Panc1 (cell line): ENCODE results near the gene CCDC85C. TPM values are rescaled to one million over a fixed set of nuclear protein-coding genes. Genes with fewer than 3 reads are reported as not detected.

ENCODE experiments used
- ATAC-seq: fragments of 200-7000 bp; cut with Tn5 transposase; 2 replicates; pipeline ENCODE4 v1.9.1; 2020; ENCODE audit warnings: mild to moderate bottlenecking, moderate library complexity
- BruUV-seq: library from RNA; stranded (reverse); fragments of 400-500 nt; replicated peaks from 2 replicates; lab custom pipeline; 2021; lab: Mats Ljungman, UMichigan
- CTCF ChIA-PET: fragments of 300-600 bp; sonication (Branson Sonifier 250); formaldehyde crosslinking; loops from one replicate; lab custom pipeline; 2022; ENCODE audit warnings: antibody characterized with exemption; lab: Charles Lee
- POLR2A ChIA-PET: fragments of 300-600 bp; sonication (Branson Sonifier 250); formaldehyde crosslinking; loops from one replicate; lab custom pipeline; 2022; ENCODE audit warnings: antibody characterized with exemption; lab: Charles Lee
- DNase-seq: peaks from one replicate; pipeline ENCODE4 v3.0.0-alpha.2; 2010; ENCODE audit warnings: low read depth, low spot score
- H3K27ac ChIP-seq: 2 replicates; pipeline ENCODE4 v1.5.1; 2011; ENCODE audit warnings: mild to moderate bottlenecking, low read length, inconsistent platforms
- H3K27me3 ChIP-seq: fragments of 200-500 bp; sonication (Bioruptor generic); 2 replicates; pipeline ENCODE4 v1.6.0; 2014; ENCODE audit warnings: low read length, inconsistent platforms; ENCODE audit not compliant: control insufficient read depth, insufficient read depth
- H3K36me3 ChIP-seq: fragments of 200-500 bp; sonication (Bioruptor generic); 2 replicates; pipeline ENCODE4 v1.5.1; 2014; ENCODE audit warnings: inconsistent platforms, mild to moderate bottlenecking, low read length, moderate library complexity; ENCODE audit not compliant: control insufficient read depth, insufficient read depth
- H3K4me1 ChIP-seq: 2 replicates; pipeline ENCODE4 v1.5.1; 2011; ENCODE audit warnings: inconsistent platforms, mild to moderate bottlenecking, low read length, moderate library complexity; ENCODE audit not compliant: control insufficient read depth, insufficient read depth
- H3K4me3 ChIP-seq, 2 experiments: 2 replicates each; pipeline ENCODE4 v1.5.1; 2011 to 2012; ENCODE audit warnings: low read depth in 2 of 2, low read length in 2 of 2, mild to moderate bottlenecking in 2 of 2, inconsistent platforms in 1 of 2, moderate library complexity in 1 of 2
- H3K9me3 ChIP-seq: fragments of 200-500 bp; sonication (Bioruptor generic); 2 replicates; pipeline ENCODE4 v1.5.1; 2014; ENCODE audit warnings: low read depth, mild to moderate bottlenecking, inconsistent platforms, low read length, moderate library complexity; ENCODE audit not compliant: control insufficient read depth, insufficient read depth
- POLR2AphosphoS5 ChIP-seq: IDR thresholded peaks from 2 replicates; pipeline ENCODE4 v1.6.1; 2012; ENCODE audit warnings: mild to moderate bottlenecking, low read depth, low read length, moderate library complexity
- SIN3A ChIP-seq: IDR thresholded peaks from 2 replicates; pipeline ENCODE4 v1.6.1; 2012; ENCODE audit warnings: low read depth, mild to moderate bottlenecking, low read length, moderate library complexity, borderline replicate concordance; ENCODE audit not compliant: insufficient read depth
- TCF7L2 ChIP-seq: IDR thresholded peaks from 2 replicates; pipeline ENCODE4 v1.6.1; 2011; ENCODE audit warnings: mild to moderate bottlenecking, low read depth, low read length, inconsistent platforms
- in situ Hi-C: cut with HindIII; loops from 2 replicates; pipeline ENCODE4 v1.10.0; 2016; ENCODE audit warnings: low sequenced_read_pairs, low pct_unique_long_range_greater_than_20kb
- intact Hi-C: fragments of 100-400 bp; cut with micrococcal nuclease; formaldehyde crosslinking; loops from one replicate; pipeline ENCODE4 v1.10.0; 2022; ENCODE audit not compliant: unreplicated experiment
- total RNA-seq: library from RNA; stranded (reverse); gene quantifications from one replicate; pipeline ENCODE4 v1.2.1, GENCODE V29; 2021; ENCODE audit not compliant: unreplicated experiment
- TF ChIP-seq, protein P1 (sequence below), 2 experiments: IDR thresholded peaks; 2 replicates each; pipeline ENCODE4 v1.6.1; 2011 to 2012; ENCODE audit warnings: low read depth in 2 of 2, control low read depth in 1 of 2, low read length in 1 of 2, mild to moderate bottlenecking in 1 of 2, moderate library complexity in 1 of 2; ENCODE audit not compliant: insufficient read depth in 1 of 2
- TF ChIP-seq, protein P2 (sequence below): fragments of 450-650 bp; IDR thresholded peaks from 2 replicates; pipeline ENCODE4 v1.5.1; 2017; ENCODE audit warnings: mild to moderate bottlenecking

CCDC85C gene
- total RNA-seq, 1 experiment from 2014 or later = 96.6 TPM

DNA sequence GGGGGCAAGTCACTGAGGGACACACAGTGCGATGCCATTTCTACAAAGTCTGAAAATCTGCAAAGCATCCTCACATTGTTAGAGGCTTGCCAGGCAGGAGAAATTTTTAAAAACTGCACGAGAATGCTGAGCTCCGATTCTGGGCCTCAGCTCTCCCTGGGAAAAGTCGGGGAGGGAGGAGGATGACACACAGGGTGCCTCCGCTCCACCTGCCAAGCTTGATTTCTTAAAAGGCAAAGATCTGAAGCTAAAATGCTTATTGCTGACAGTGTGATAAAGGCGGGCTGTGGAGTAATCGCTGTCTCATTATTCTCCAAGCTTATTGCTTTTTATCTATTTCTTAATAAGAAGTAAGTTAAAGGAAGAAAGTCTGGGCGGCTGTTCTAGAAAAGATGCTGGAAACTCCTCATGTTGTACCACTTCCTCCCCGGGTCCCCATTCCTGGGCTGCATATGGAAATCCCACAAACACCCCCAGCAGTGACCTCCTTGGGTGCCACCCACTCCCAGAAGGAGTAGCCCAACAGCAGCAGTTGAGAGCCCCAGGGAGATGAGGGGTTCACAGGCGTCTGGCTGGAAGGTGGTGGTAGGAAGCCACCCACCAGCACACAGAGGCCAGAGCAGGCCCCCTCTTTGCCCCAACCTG lies 55.0 kb downstream of the CCDC85C start:
- BruUV-seq = no TSS peak
- TF ChIP-seq POLR2AphosphoS5 = no peak
- no peak for TF ChIP-seq SIN3A
- TF ChIP-seq, protein P1, sequence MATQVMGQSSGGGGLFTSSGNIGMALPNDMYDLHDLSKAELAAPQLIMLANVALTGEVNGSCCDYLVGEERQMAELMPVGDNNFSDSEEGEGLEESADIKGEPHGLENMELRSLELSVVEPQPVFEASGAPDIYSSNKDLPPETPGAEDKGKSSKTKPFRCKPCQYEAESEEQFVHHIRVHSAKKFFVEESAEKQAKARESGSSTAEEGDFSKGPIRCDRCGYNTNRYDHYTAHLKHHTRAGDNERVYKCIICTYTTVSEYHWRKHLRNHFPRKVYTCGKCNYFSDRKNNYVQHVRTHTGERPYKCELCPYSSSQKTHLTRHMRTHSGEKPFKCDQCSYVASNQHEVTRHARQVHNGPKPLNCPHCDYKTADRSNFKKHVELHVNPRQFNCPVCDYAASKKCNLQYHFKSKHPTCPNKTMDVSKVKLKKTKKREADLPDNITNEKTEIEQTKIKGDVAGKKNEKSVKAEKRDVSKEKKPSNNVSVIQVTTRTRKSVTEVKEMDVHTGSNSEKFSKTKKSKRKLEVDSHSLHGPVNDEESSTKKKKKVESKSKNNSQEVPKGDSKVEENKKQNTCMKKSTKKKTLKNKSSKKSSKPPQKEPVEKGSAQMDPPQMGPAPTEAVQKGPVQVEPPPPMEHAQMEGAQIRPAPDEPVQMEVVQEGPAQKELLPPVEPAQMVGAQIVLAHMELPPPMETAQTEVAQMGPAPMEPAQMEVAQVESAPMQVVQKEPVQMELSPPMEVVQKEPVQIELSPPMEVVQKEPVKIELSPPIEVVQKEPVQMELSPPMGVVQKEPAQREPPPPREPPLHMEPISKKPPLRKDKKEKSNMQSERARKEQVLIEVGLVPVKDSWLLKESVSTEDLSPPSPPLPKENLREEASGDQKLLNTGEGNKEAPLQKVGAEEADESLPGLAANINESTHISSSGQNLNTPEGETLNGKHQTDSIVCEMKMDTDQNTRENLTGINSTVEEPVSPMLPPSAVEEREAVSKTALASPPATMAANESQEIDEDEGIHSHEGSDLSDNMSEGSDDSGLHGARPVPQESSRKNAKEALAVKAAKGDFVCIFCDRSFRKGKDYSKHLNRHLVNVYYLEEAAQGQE (IDR thresholded peaks at IDR 0.05; ENCODE audit: insufficient read depth in 1 of 2, low read depth in 2 of 2, low read length in 1 of 2) = no peak
- TF ChIP-seq, protein P2, sequence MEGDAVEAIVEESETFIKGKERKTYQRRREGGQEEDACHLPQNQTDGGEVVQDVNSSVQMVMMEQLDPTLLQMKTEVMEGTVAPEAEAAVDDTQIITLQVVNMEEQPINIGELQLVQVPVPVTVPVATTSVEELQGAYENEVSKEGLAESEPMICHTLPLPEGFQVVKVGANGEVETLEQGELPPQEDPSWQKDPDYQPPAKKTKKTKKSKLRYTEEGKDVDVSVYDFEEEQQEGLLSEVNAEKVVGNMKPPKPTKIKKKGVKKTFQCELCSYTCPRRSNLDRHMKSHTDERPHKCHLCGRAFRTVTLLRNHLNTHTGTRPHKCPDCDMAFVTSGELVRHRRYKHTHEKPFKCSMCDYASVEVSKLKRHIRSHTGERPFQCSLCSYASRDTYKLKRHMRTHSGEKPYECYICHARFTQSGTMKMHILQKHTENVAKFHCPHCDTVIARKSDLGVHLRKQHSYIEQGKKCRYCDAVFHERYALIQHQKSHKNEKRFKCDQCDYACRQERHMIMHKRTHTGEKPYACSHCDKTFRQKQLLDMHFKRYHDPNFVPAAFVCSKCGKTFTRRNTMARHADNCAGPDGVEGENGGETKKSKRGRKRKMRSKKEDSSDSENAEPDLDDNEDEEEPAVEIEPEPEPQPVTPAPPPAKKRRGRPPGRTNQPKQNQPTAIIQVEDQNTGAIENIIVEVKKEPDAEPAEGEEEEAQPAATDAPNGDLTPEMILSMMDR = no peak
- TF ChIP-seq TCF7L2 = no peak
- Histone ChIP-seq H3K36me3 (no peaks in the 10 kb centered on the region), H3K4me3 (no peak overlapping the region), H3K27me3 (no peaks in the 10 kb centered on the region), H3K27ac (no peak overlapping the region; the same call in 1 of the 2 replicates), H3K9me3 (no peaks in the 10 kb centered on the region), H3K4me1 (peaks cover 61% of the 10 kb centered on the region)
- ChIA-PET POLR2A (no interaction called here), CTCF (no interaction called here)
- intact Hi-C loops = no loop called here
- DNase-seq (no peak), ATAC-seq (no peak)
- in situ Hi-C loops = no loop called here

DNA sequence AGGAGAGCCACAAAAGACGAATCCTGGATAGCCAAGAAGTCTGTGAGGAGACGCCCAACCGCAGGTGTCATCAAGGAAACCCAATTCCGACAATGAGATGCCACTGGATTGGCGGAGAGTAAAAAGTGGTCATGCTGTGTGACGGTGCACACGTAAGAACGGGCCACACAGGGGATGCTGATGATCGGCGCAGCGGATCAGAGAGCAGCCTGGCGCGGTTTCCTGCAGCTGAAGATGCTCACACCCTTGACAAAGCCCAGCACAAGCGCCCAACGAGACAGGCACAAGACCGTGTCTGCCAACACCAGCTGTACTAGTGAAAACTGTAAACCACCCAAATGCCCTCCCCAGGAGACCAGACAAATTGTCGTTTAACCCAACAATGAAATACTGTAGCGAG lies 55.8 kb downstream of the CCDC85C start:
- no peak overlapping the region for H3K27ac ChIP-seq
- no peak overlapping the region for H3K4me3 ChIP-seq
- ChIA-PET POLR2A (no interaction called here), CTCF (no interaction called here)
- no peaks in the 10 kb centered on the region for H3K27me3 ChIP-seq
- intact Hi-C loops (no loop called here), in situ Hi-C loops (no loop called here)
- TF ChIP-seq, protein P2 = no peak
- no peak for TF ChIP-seq POLR2AphosphoS5
- TF ChIP-seq TCF7L2 = no peak
- TF ChIP-seq, protein P1 (IDR thresholded peaks at IDR 0.05; ENCODE audit: insufficient read depth in 1 of 2, low read depth in 2 of 2, low read length in 1 of 2) = no peak
- TF ChIP-seq SIN3A = no peak
- H3K9me3 ChIP-seq = no peaks in the 10 kb centered on the region
- BruUV-seq = no TSS peak
- ATAC-seq (no peak), DNase-seq (no peak)
- peaks cover 63% of the 10 kb centered on the region for H3K4me1 ChIP-seq
- H3K36me3 ChIP-seq = no peaks in the 10 kb centered on the region
